GM12865 (cell line): ENCODE measurements around the gene LEFTY1.
A peak's percentile ranks its signal among the peaks of the same experiment; 100 is the strongest.

ENCODE experiments used
- DNase-seq: peaks from one replicate; pipeline ENCODE4 v3.0.0; 2010; ENCODE audit warnings: low read depth
- H3K4me3 ChIP-seq: 2 replicates; pipeline ENCODE4 v1.5.1; 2011; ENCODE audit warnings: mild to moderate bottlenecking, low read depth, low read length, control low read depth
- TF ChIP-seq, protein P1 (sequence below): IDR thresholded peaks from 2 replicates; pipeline ENCODE4 v1.5.1; 2011; ENCODE audit warnings: low read length, control low read depth, low read depth, inconsistent platforms; ENCODE audit not compliant: insufficient read depth; ENCODE audit errors: missing control alignments

The LEFTY1 gene

DNA sequence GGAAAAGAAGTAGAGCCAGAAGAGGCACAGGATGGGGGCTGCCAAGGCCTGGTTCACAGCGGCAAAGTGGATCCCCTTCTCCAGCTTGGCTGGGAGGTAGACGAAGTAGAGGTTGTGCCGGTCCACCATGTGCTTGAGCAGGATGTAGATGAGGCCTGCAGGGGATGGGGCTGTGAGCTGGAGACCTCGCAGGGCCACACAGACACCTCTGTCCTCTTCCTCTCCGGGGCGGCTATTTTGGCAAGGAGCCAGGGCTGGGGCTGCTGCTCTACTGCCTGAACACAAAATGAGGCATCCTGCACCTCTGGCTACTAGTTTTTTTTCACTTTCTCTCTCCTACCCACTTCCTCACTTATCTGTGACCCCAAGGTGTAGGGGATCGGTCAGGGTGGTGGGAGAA, 39.0 kb downstream of the LEFTY1 start:
- TF ChIP-seq, protein P1, sequence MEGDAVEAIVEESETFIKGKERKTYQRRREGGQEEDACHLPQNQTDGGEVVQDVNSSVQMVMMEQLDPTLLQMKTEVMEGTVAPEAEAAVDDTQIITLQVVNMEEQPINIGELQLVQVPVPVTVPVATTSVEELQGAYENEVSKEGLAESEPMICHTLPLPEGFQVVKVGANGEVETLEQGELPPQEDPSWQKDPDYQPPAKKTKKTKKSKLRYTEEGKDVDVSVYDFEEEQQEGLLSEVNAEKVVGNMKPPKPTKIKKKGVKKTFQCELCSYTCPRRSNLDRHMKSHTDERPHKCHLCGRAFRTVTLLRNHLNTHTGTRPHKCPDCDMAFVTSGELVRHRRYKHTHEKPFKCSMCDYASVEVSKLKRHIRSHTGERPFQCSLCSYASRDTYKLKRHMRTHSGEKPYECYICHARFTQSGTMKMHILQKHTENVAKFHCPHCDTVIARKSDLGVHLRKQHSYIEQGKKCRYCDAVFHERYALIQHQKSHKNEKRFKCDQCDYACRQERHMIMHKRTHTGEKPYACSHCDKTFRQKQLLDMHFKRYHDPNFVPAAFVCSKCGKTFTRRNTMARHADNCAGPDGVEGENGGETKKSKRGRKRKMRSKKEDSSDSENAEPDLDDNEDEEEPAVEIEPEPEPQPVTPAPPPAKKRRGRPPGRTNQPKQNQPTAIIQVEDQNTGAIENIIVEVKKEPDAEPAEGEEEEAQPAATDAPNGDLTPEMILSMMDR: no peak
- DNase-seq: no peak
- no peak overlapping the region for H3K4me3 ChIP-seq

DNA sequence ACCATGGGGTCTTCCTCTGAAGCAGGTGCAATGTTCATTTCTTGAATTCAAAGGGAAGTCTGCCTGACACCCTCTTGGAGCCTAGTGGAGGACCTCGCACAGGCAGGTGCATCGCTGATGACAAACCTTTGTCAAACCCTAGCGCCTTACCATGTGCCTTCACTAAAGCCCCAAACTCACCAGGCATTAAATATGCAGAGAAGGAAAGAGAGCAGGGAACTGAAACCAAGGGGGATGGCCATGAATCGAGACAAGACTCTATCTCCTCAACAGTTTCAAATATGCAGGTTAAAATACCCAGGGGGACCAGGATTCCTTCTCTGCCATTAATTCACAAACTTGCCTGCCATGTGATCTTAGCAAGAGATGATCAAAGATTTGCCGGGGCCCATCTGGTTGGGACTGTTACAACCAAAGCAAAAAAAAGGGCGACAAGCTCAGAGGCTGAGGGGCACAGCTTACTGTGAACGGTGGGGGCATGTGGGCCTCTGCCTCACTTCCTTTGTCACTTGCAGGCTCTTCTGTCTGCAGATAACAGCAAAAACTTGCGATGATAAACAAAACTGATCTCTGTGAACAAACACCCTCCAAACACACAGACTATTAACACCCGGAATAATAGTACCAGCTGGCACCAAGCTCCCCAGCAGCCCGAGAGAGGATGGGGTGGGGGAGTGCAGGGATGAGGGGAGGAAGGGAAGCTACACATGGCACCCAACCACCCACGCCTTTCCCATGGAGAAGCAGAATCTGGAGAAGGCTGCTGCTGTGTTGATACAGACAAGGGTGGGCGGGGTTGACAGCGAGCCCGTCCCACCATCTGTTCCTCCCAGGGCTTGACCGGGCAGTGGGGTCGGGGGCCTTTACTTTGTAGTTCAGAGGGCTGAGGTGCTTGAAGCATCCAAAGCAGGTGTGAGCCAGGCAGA, 40.7 kb downstream of the LEFTY1 start:
- DNase-seq: peak; percentile 59
- H3K4me3 ChIP-seq: no peak overlapping the region
- TF ChIP-seq, protein P1: no peak

DNA sequence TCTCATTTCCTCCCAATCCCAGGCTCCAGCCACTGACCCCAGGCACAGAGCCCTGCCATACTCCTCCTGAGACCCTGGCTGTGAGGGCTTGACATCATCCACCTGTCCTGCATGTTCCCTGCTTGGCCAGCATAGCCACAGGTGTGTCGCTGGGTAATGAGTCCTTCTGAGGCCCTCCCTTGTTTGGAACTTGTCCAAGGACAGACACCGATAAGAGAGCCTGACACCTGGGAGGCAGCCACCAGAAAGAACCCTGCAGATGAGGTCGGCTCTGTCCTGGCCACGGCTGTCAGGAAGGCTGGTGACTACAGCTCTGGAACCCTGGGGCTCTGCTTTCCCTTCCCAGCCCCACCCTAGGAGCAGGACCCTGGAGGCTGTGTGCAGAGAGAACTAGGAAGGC, 41.3 kb downstream of the LEFTY1 start:
- no peak for DNase-seq
- no peak overlapping the region for H3K4me3 ChIP-seq
- TF ChIP-seq, protein P1: no peak

DNA sequence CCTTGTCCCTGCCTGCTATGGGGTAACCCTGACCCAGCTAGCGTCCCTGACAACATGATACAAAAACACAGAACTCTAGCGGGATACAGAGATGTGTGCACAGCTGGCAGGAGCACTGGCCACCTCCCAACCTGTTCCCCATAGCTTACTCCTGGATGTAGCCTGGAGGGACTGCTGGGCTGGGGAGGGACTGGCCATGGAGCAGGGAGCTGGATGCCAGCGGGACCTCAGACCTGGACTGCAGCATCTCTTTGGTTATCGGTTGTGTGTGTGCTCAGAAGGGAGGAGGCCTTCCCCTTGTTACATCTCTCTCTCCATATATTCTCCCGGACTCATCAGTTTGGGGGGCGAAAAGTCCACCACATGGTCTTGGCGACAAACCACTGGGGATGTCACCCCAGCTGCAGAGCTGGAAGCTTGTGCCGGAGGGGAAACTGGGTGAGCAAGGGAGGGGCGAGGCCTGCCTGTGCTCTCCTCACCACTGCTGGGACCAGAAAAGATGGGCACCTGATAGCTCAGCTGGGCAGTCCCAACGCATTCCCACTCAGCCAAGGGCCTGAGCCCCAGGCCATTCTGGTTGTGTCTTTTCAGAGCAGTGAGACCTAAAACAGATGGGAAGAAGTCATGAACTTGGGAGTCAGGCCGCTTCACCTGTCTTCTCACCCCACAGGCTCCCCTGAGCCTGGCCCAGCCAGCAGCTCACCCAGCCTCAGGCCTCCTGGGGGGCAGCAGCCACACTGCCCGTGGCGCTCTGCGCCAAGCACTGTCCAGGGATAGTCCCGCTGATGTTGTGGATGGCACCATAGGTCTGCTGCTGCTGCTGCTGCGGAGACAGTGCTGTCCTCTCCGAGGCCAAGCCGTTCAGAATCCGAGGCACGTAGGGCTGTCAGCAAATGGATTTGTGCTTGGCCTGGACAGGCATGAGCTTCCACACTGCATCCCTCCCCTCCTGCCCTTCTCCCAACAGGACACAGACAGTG, 42.3 kb downstream of the LEFTY1 start:
- TF ChIP-seq, protein P1: no peak
- H3K4me3 ChIP-seq: no peak overlapping the region

DNA sequence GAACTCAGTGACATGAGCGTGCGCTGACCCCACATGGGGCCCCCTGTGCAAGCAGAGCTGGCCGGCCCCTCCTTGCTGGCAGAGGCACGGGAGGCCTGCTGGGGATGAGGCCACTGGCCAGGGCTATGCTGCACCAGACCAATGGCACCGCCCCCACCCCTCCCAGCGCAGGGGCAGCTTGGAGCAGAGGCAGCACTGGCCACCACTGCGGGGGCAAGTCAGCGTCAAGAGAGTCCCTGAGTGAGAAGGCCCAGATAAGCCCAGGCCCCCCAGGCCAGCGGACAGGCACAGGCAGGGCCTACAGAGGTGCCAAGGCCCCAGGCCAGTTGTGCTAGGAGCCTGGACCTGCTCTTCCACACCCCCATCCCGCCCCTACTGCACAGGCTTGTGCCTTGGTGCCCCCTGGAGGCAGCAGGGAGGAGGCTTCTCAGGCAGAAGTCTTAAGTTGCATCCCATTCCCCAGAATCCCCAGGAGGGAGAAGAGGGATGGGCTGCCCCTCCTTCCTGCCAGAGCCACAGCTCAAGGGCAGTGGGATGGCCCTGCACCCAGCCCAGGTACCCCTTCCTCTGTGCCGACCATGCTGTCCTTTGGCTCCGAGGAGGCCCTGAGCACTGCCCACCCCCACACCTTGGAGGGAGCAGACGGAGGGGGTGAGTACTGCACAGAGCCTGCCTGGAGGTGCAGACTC, 43.2 kb downstream of the LEFTY1 start:
- peak; percentile 59 for DNase-seq
- TF ChIP-seq, protein P1: peak; percentile 42
- H3K4me3 ChIP-seq: no peak overlapping the region

More for the DNA sequence above, 42.3 kb downstream of the LEFTY1 start:
- no peak for DNase-seq

DNA sequence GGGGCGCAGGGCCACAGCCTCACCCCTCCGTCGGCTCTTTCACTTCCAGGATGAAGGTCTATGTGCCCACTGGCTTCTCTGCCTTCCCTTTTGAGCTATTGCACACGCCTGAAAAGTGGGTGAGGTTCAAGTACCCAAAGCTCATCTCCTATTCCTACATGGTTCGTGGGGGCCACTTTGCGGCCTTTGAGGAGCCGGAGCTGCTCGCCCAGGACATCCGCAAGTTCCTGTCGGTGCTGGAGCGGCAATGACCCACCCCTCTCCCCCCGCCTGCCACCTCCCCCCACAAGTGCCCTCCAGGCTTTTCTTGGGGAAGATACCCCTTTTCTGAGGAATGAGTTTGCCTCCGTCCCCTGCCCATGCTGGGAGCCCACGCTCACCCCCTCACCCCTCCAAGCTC, 43.8 kb downstream of the LEFTY1 start:
- no peak overlapping the region for H3K4me3 ChIP-seq
- TF ChIP-seq, protein P1: no peak
- no peak for DNase-seq
